SH-SY5Y (cell line): Measurements from ENCODE around the gene PROM2.

Experiments used
- GATA2 ChIP-seq: IDR thresholded peaks from 2 replicates; pipeline ENCODE4 v1.6.1; 2011; ENCODE audit warnings: mild to moderate bottlenecking, low read depth, low read length
- GATA3 ChIP-seq: IDR thresholded peaks from 2 replicates; pipeline ENCODE4 v1.6.1; 2011; ENCODE audit warnings: low read depth, mild to moderate bottlenecking, low read length, moderate library complexity

GRCh38 chr2:95285542-95285932 lies 11.3 kb downstream of the PROM2 start:
- TF ChIP-seq GATA3 (no peak), GATA2 (no peak)
